ENCODE data around the gene PPIF. TPM values are rescaled to one million over a fixed set of nuclear protein-coding genes. Genes with fewer than 3 reads are reported as not detected.

Gene PPIF
- total RNA-seq, 4 donors from 2014 or later = 40.2 to 141 (median 56.6) TPM

- Histone ChIP-seq H3K36me3 (no peaks in the 10 kb centered on the region), H3K4me1 (peaks cover 7 to 45% (median 9%) of the 10 kb centered on the region in 3 donors), H3K27me3 (no peaks in the 10 kb centered on the region), H3K27ac (no peak overlapping the region), H3K9me3 (no peaks in the 10 kb centered on the region), H3K4me3 (no peak overlapping the region)
- WGBS, 2 donors = 89 to 92% methylated on average over 3 of the region's 3 CpGs
- TF ChIP-seq POLR2A (IDR thresholded peaks at IDR 0.05) (no peak), CTCF (IDR thresholded peaks at IDR 0.05) (no peak)
- DNase-seq = no peak
- intact Hi-C loops (cut with DNase I) = no loop called here
Observed at GRCh38 chr10:79326361-79327089, 20.7 kb upstream of the PPIF start.

DNA sequence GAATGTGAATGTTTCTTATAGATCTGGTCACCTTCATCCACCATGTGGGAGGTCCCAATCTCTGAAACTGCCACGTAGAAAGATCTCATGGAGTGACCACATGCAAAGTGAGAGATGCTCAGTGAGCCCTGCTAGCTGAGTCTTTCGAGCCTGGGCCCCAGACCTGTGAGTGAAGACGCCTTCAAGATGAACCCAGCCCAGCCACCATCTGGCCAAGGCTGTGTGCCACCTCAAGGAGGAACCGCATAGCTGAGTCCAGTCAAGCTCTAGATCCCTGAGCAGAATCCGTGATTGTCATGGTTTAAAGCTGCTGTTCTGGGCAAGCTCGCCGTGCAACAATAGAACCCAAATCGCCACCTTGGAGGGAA, 20.2 kb upstream of the PPIF start:
- no peak overlapping the region for H3K27ac ChIP-seq
- TF ChIP-seq POLR2A (IDR thresholded peaks at IDR 0.05) = no peak
- TF ChIP-seq CTCF (IDR thresholded peaks at IDR 0.05) = no peak
- H3K9me3 ChIP-seq = no peaks in the 10 kb centered on the region
- WGBS, 2 donors = 70 to 74% methylated on average over 3 to 4 of the region's 8 CpGs
- no peaks in the 10 kb centered on the region for H3K36me3 ChIP-seq
- H3K4me3 ChIP-seq = no peak overlapping the region
- no peak for DNase-seq
- peaks cover 4 to 42% (median 7%) of the 10 kb centered on the region in 3 donors for H3K4me1 ChIP-seq
- intact Hi-C loops (cut with DNase I) = no loop called here
- no peaks in the 10 kb centered on the region for H3K27me3 ChIP-seq

- Histone ChIP-seq H3K27me3 (no peaks in the 10 kb centered on the region), H3K4me1 (peaks cover 0 to 31% (median 7%) of the 10 kb centered on the region in 3 donors), H3K36me3 (no peaks in the 10 kb centered on the region), H3K27ac (no peak overlapping the region), H3K4me3 (no peak overlapping the region), H3K9me3 (no peaks in the 10 kb centered on the region)
- 94 to 100% methylated on average over 3 to 5 of the region's 6 CpGs for WGBS, 2 donors
- no peak for TF ChIP-seq POLR2A (IDR thresholded peaks at IDR 0.05)
- no peak for TF ChIP-seq CTCF (IDR thresholded peaks at IDR 0.05)
- intact Hi-C loops (cut with DNase I) = no loop called here
- no peak for DNase-seq
Observed at GRCh38 chr10:79328147-79328701, 19.0 kb upstream of the PPIF start.

DNA sequence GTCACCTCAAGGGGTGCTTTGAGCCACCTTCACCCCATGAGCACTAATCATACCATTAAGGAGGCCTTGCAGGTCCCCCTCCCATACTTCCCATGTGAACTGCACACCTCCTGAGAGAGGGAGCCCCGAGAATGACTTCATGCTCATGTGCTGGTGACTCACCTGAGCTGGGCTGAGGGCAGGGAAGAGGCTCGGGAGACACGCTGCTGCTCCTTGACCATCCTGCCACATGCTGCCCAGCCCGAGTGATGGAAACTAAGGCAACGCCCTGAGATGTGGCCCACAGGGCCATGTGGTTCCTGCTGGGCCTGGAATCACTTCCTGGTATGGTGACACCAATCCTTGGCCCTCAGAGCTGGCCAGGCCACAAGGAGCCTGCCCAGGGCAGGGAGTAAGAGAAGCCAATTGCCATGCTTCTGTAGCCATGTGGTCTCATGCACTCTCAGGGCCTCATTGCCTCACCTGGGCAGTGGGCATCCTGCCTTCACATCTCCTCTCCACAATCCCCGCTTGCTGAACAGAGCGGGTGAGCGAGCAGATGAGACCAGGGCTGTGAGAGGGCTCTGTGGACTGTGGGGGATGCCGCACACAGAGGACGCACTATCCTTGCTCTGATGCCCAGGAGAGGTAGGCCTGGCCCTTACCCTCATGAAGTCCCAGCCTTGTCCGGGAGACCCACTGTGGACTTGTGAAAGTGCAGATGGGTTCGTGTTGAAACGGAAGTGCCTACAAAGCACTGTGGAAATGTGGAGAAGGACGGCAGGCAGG, 18.3 kb upstream of the PPIF start:
- Histone ChIP-seq H3K27me3 (no peaks in the 10 kb centered on the region), H3K9me3 (no peaks in the 10 kb centered on the region), H3K27ac (peak overlapping the region in 3 of 4 donors; percentile 5 to 51 (median 38)), H3K36me3 (no peaks in the 10 kb centered on the region), H3K4me3 (no peak overlapping the region), H3K4me1 (peaks cover 0 to 24% (median 7%) of the 10 kb centered on the region in 3 donors)
- DNase-seq = no peak
- 42 to 55% methylated on average over 4 to 7 of the region's 14 CpGs for WGBS, 2 donors
- TF ChIP-seq POLR2A (IDR thresholded peaks at IDR 0.05) (no peak), CTCF (IDR thresholded peaks at IDR 0.05) (no peak)
- intact Hi-C loops (cut with DNase I) = no loop called here

DNA sequence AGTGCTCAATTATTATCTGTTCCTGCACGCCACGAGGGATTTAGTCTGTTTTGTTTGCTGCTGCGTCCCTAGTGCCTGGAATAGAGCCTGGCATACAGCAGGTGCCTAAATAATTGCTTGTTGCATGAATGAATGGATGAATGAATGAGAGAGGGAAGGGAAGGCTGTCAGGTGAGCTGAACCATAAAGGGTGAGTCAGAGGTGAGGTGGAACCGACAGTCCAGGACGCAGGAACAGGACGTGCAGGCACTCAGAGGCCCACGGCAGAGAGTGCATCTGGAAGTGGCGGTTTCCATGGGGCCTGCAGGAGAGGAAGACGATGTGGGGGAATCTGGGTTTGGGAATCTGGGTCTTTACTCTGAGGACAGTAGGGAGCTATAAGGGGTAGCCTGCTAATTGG, 17.7 kb upstream of the PPIF start:
- peaks cover 0 to 24% (median 7%) of the 10 kb centered on the region in 3 donors for H3K4me1 ChIP-seq
- WGBS, 2 donors = 39 to 69% methylated on average over 9 of the region's 9 CpGs
- intact Hi-C loops (cut with DNase I) = no loop called here
- DNase-seq = no peak
- no peak for TF ChIP-seq CTCF (IDR thresholded peaks at IDR 0.05)
- H3K27ac ChIP-seq = peak overlapping the region in 2 of 4 donors; percentile 5 to 38
- H3K27me3 ChIP-seq = no peaks in the 10 kb centered on the region
- H3K9me3 ChIP-seq = no peaks in the 10 kb centered on the region
- no peak overlapping the region for H3K4me3 ChIP-seq
- H3K36me3 ChIP-seq = no peaks in the 10 kb centered on the region

Data from esophagus squamous epithelium (tissue), 5 donors.